ENCODE results near the gene BIRC2. TPM values are rescaled to one million over a fixed set of nuclear protein-coding genes. Genes with fewer than 3 reads are reported as not detected.

The BIRC2 gene
- total and polyA plus RNA-seq, 10 of the 15 experiments (the other 5 are each of a cell fraction or from before 2014, with no cell fraction given), result 13.8 to 75.8 (median 26.5) TPM

GRCh38 chr11:102346748-102347461 is at the start of gene BIRC2 (continued):
- TF ChIP-seq SP1 (IDR thresholded peaks at IDR 0.05; ENCODE audit: low read depth, low read length), result no peak
- peak; percentile 99 for TF ChIP-seq EED (IDR thresholded peaks at IDR 0.05; ENCODE audit: low read depth)
- TF ChIP-seq REST (IDR thresholded peaks at IDR 0.05; ENCODE audit: low read depth, low read length), result no peak
- no peak for TF ChIP-seq SUZ12 (IDR thresholded peaks at IDR 0.05; ENCODE audit: unreplicated experiment)
- TF ChIP-seq FOXK2 (IDR thresholded peaks at IDR 0.05), result no peak
- TF ChIP-seq TCF3 (IDR thresholded peaks at IDR 0.05; ENCODE audit: borderline replicate concordance, insufficient read depth, low read depth, low read length), result no peak
- TF ChIP-seq CUX1 (IDR thresholded peaks at IDR 0.05; ENCODE audit: insufficient replicate concordance, low read depth, low read length), result peak; percentile 74
- peak; percentile 49; the same call in 1 of the 2 replicates for TF ChIP-seq ZSCAN29 (IDR thresholded peaks at IDR 0.05)
- TF ChIP-seq SUPT20H (IDR thresholded peaks at IDR 0.05; ENCODE audit: borderline replicate concordance, control insufficient read depth, low read depth, low read length), result no peak
- peak; percentile 82 for TF ChIP-seq ZNF217 (IDR thresholded peaks at IDR 0.05)
- TF ChIP-seq BCLAF1 (IDR thresholded peaks at IDR 0.05), result no peak
- no peak; the same call in 1 of the 2 replicates for TF ChIP-seq RAD21 (IDR thresholded peaks at IDR 0.05; ENCODE audit: insufficient read depth, low read depth, low read length)
- TF ChIP-seq CTCF (IDR thresholded peaks at IDR 0.05 in 2 of 3, conservative IDR thresholded peaks at IDR 0.05 in 1 of 3; ENCODE audit: control insufficient read depth in 2 of 3, extremely low read depth in 1 of 3, insufficient read depth in 1 of 3, low read depth in 3 of 3, low read length in 3 of 3), result peak; percentile 71 to 90 (median 80)
- TF ChIP-seq NR2C1 (IDR thresholded peaks at IDR 0.05), result no peak
- peak; percentile 83 for TF ChIP-seq MTA2 (IDR thresholded peaks at IDR 0.05; ENCODE audit: low read depth)
- TF ChIP-seq IRF4 (IDR thresholded peaks at IDR 0.05; ENCODE audit: low read depth, low read length), result peak; percentile 87

All from GM12878 (cell line).